Heart left ventricle (tissue), 13 donors: ENCODE measurements around the gene PRMT5.

Source experiments
- POLR2A ChIP-seq, 2 donors: fragments of 450-650 bp; IDR thresholded peaks; one replicate each; pipeline ENCODE4 v1.6.1; 2017; ENCODE audit warnings: antibody characterized with exemption in 2 of 2, mild to moderate bottlenecking in 2 of 2, moderate library complexity in 2 of 2
- TF ChIP-seq, protein P1 (sequence below), 12 donors: fragments of 200-600 bp; sonication (generic) in 4 of 12; IDR thresholded peaks; one replicate each; pipeline versions ENCODE4 v1.5.0 to v1.8.0; 2018 to 2022; ENCODE audit warnings: antibody characterized with exemption in 12 of 12, mild to moderate bottlenecking in 5 of 12
- donor health status: ischemic (EF 13 %, LVEDD 7.1; RV severe dilation, severe dysfunction).
- donor health status: DM: no; HTN: yes; CAD: no.
- donor health status: DM: no; HTN: no; CAD: no.
- donor health status: ischemic (EF 25% LVEDD 6.9; RV normal size, moderate dysfunction).
- donor health status: ischemic (EF 25% LVEDD 5.7; RV mildly dilated, moderate dysfunction).
- donor health status: ischemic (EF 35%, LVEDD 5.7; RV mildly dilated, moderate dysfunction).
- donor health status: nonischemic (EF 11% LVEDD 7.7; RV severe dilation, severe dysfunction).
- donor health status: DM: yes; HTN: yes; CAD: no.
- donor health status: PGD.
- donor health status: ischemic (EF 29% LVEDD 5.4; RV normal size, mild dysfunction).
- donor health status: nonischemic (EF 23%, LVEDD 6.1; RV moderate dilation, normal function).

DNA sequence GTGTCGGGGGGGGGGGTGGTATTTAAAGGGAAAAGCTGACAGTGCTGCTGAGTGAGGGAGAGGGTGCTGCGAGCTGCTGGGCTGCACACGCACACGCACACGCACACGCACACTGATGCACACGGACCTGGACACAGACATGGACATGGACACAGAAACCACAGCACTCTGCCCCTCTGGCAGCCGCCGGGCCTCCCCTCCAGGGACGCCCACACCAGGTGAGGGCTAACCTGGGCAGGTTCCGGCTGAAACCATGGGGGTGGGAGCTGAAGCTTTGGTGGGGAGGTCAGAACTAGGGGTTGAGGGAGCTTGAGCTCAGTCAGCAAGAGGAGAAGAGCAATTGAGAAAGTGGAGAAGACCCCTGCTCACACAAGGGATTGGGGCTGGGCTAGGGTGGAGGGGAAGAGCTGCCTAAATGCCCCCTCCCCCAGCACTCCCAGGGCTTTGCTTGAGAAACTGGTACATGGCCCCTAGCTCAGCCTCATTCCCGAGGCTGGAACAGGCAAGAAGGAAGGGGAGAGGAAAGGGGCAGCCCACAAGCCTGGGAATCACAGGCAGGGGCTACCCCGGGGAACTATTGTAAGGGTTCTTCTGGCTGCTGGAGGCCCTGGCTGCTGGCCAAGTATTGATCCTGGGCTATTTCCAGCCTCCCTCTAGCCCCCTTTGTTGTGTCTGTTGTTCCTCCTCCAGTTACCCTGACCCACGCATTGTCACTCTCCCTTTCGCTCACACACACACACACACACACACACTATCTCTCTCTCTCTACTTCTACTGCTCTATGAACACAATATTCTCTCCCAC, 45.8 kb downstream of the PRMT5 start, which contains the start of gene REM2:
- TF ChIP-seq, protein P1, sequence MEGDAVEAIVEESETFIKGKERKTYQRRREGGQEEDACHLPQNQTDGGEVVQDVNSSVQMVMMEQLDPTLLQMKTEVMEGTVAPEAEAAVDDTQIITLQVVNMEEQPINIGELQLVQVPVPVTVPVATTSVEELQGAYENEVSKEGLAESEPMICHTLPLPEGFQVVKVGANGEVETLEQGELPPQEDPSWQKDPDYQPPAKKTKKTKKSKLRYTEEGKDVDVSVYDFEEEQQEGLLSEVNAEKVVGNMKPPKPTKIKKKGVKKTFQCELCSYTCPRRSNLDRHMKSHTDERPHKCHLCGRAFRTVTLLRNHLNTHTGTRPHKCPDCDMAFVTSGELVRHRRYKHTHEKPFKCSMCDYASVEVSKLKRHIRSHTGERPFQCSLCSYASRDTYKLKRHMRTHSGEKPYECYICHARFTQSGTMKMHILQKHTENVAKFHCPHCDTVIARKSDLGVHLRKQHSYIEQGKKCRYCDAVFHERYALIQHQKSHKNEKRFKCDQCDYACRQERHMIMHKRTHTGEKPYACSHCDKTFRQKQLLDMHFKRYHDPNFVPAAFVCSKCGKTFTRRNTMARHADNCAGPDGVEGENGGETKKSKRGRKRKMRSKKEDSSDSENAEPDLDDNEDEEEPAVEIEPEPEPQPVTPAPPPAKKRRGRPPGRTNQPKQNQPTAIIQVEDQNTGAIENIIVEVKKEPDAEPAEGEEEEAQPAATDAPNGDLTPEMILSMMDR (IDR thresholded peaks at IDR 0.05): no peak
- no peak for TF ChIP-seq POLR2A (IDR thresholded peaks at IDR 0.05)
